ENCODE data around the gene SRBD1. TPM values are rescaled to one million over a fixed set of nuclear protein-coding genes. Genes with fewer than 3 reads are reported as not detected.

The SRBD1 gene
- total RNA-seq, 1 donor from 2014 or later: 11.2 TPM

DNA sequence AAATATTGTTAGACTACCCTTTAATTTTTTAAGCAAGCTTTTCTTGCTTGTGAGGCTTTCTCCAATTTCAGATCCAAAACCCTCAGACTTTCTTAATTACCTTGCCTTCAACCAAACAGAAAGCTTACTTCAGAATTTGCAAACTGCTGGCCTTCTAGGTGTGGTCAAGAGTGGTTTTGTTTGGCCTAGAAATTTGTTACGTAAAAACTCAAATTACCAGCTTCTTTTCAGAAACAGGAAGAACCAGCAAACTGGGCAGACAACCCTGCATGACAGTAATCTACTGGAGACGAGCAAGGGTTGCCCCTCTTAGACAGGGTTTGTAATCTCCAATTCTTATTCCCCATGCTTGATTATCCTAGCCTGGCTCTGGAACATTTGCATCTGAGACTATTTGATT is 27.1 kb downstream of the SRBD1 start:
- Mint-ChIP-seq H3K27me3 (ENCODE audit: low read depth) (no peaks in the 10 kb centered on the region), H3K4me3 (ENCODE audit: unreplicated experiment) (no peak overlapping the region), H3K4me1 (ENCODE audit: low read depth) (no peaks in the 10 kb centered on the region), H3K9me3 (ENCODE audit: low read depth) (no peaks in the 10 kb centered on the region), H3K27ac (ENCODE audit: unreplicated experiment) (no peak overlapping the region), H3K36me3 (ENCODE audit: low read depth) (peaks cover 4% of the 10 kb centered on the region)
- no peak for DNase-seq (ENCODE audit: low spot score)
- TF ChIP-seq, protein P1, sequence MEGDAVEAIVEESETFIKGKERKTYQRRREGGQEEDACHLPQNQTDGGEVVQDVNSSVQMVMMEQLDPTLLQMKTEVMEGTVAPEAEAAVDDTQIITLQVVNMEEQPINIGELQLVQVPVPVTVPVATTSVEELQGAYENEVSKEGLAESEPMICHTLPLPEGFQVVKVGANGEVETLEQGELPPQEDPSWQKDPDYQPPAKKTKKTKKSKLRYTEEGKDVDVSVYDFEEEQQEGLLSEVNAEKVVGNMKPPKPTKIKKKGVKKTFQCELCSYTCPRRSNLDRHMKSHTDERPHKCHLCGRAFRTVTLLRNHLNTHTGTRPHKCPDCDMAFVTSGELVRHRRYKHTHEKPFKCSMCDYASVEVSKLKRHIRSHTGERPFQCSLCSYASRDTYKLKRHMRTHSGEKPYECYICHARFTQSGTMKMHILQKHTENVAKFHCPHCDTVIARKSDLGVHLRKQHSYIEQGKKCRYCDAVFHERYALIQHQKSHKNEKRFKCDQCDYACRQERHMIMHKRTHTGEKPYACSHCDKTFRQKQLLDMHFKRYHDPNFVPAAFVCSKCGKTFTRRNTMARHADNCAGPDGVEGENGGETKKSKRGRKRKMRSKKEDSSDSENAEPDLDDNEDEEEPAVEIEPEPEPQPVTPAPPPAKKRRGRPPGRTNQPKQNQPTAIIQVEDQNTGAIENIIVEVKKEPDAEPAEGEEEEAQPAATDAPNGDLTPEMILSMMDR (IDR thresholded peaks at IDR 0.05): no peak

DNA sequence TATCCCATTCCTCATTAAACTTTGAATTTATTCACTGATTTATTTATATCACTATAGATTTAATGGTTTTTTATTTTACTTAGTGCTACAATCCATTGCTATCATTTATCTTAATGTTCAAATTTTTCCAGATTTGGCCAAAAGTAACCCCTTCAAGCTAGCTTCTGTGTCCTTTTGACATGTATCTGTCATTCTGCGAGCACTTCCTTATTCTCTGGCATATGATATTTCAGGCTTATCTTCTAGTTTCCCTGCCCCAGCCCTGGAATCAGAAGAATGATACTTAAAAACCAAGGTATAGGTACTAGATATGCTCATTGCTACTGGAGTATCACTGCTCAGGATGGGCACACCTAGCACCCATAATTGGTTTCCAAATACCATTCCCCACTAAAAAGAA is 28.5 kb downstream of the SRBD1 start:
- DNase-seq (ENCODE audit: low spot score): no peak
- TF ChIP-seq, protein P1 (IDR thresholded peaks at IDR 0.05): no peak
- no peak overlapping the region for H3K4me3 Mint-ChIP-seq (ENCODE audit: unreplicated experiment)
- H3K9me3 Mint-ChIP-seq (ENCODE audit: low read depth): no peaks in the 10 kb centered on the region
- peaks cover 4% of the 10 kb centered on the region for H3K36me3 Mint-ChIP-seq (ENCODE audit: low read depth)
- no peaks in the 10 kb centered on the region for H3K27me3 Mint-ChIP-seq (ENCODE audit: low read depth)
- no peak overlapping the region for H3K27ac Mint-ChIP-seq (ENCODE audit: unreplicated experiment)
- peaks cover 10% of the 10 kb centered on the region for H3K4me1 Mint-ChIP-seq (ENCODE audit: low read depth)

DNA sequence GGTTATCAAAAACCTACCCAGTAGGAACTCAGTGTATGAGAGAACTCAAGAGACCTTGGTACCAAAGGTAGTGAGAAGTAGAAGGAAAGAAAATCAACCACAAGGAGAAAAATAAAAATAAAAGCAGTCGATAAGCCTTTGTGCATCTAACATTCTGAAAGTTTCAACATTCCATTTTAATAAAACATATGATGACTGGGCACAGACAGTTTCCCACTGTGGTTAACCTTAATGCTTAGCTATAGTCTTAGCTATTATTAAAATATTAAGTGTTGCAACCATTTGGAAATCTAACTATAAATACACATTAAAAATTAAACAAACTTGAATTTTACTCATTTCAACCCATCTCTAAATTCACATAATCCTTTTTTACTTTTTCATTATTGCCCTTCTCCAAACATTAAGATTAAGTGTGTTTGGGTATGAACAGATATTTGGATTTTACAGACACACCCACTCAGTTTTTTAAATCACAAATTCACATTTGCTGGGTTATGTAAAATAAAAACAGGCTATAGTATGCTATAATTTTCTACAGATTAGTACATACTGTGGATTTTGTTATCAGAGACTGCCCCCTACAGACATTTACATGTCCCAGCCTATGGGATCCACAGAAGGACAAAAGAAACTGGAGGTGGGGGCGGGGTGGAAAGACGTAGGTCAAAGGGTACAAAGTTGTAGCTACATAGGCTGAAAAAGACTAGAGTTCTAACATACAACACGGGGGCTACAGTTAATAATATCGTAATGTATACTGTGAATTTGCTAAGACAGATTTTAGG is 32.8 kb downstream of the SRBD1 start:
- H3K4me3 Mint-ChIP-seq (ENCODE audit: unreplicated experiment): no peak overlapping the region
- H3K9me3 Mint-ChIP-seq (ENCODE audit: low read depth): no peaks in the 10 kb centered on the region
- TF ChIP-seq, protein P1 (IDR thresholded peaks at IDR 0.05): peak; percentile 79
- H3K4me1 Mint-ChIP-seq (ENCODE audit: low read depth): peaks cover 21% of the 10 kb centered on the region
- no peaks in the 10 kb centered on the region for H3K27me3 Mint-ChIP-seq (ENCODE audit: low read depth)
- peaks cover 4% of the 10 kb centered on the region for H3K36me3 Mint-ChIP-seq (ENCODE audit: low read depth)
- H3K27ac Mint-ChIP-seq (ENCODE audit: unreplicated experiment): peak overlapping the region; percentile 87
- DNase-seq (ENCODE audit: low spot score): no peak

DNA sequence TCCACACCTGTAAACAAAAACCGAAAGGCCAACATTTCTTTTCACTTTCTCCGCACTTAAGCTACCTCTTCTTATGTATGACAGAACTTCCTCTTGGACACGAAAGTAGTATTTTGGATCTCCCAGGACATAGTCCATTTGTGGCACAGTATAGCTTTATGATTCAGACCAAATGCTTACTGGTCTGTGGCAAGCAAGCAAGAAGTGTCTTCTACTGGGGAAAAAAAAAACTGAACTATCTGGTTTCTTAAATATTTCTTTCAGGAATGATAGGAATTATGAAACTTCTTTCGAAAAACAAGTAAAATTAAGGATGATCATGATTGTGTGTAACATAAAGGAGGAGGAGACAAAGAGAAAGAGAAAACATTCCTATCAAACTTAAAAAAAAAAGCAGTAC is 33.6 kb downstream of the SRBD1 start:
- Mint-ChIP-seq H3K4me3 (ENCODE audit: unreplicated experiment) (peak overlapping the region; percentile 11), H3K27ac (ENCODE audit: unreplicated experiment) (peak overlapping the region; percentile 87), H3K27me3 (ENCODE audit: low read depth) (no peaks in the 10 kb centered on the region), H3K9me3 (ENCODE audit: low read depth) (no peaks in the 10 kb centered on the region), H3K4me1 (ENCODE audit: low read depth) (peaks cover 21% of the 10 kb centered on the region), H3K36me3 (ENCODE audit: low read depth) (peaks cover 4% of the 10 kb centered on the region)
- TF ChIP-seq, protein P1 (IDR thresholded peaks at IDR 0.05): no peak
- no peak for DNase-seq (ENCODE audit: low spot score)

DNA sequence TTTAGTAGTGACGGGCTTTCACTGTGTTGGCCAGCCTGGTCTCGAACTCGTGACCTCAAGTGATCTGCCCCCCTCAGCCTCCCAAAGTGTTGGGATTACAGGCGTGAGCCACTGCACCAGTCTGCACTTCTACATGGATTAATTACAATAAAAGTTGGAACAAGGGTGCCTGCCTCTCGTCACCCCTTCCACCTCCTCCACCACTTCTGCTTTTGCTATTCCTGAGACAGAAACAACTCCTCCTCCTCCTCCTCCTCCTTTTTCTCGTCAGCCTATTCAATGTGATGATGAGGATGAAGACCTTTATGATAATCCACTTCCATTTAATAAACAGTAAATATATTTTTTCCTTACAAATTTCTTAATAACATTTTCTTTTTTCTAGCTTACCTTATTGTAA is 35.2 kb downstream of the SRBD1 start:
- DNase-seq (ENCODE audit: low spot score): no peak
- Mint-ChIP-seq H3K9me3 (ENCODE audit: low read depth) (peaks cover 5% of the 10 kb centered on the region), H3K27ac (ENCODE audit: unreplicated experiment) (no peak overlapping the region), H3K4me1 (ENCODE audit: low read depth) (peaks cover 22% of the 10 kb centered on the region), H3K36me3 (ENCODE audit: low read depth) (peaks cover 5% of the 10 kb centered on the region), H3K4me3 (ENCODE audit: unreplicated experiment) (no peak overlapping the region), H3K27me3 (ENCODE audit: low read depth) (no peaks in the 10 kb centered on the region)
- TF ChIP-seq, protein P1 (IDR thresholded peaks at IDR 0.05): no peak

Measured in chondrocyte (in vitro differentiated cells).